H9 (cell line): ENCODE results near the gene HLTF. TPM values are rescaled to one million over a fixed set of nuclear protein-coding genes. Genes with fewer than 3 reads are reported as not detected.

Experiments
- DNase-seq: peaks from one replicate; pipeline ENCODE4 v3.0.0-alpha.2; 2017
- H2AFZ ChIP-seq: one replicate; pipeline ENCODE4 v1.6.1; 2013; ENCODE audit warnings: mild to moderate bottlenecking, low read length, control low read depth, moderate library complexity
- H2AK5ac ChIP-seq: 2 replicates; pipeline ENCODE4 v1.6.1; 2013; ENCODE audit warnings: low read length, control low read depth, mixed read lengths; ENCODE audit not compliant: insufficient read length
- H2BK120ac ChIP-seq: one replicate; pipeline ENCODE4 v1.6.1; 2013; ENCODE audit warnings: low read depth, mild to moderate bottlenecking, low read length, control low read depth, inconsistent platforms; ENCODE audit not compliant: poor library complexity, severe bottlenecking
- H2BK12ac ChIP-seq: 2 replicates; pipeline ENCODE4 v1.6.1; 2013; ENCODE audit warnings: low read length, control low read depth, mixed read lengths, low read depth; ENCODE audit not compliant: insufficient read length
- H2BK15ac ChIP-seq: 2 replicates; pipeline ENCODE4 v1.6.1; 2013; ENCODE audit warnings: low read depth, low read length, control low read depth
- H2BK20ac ChIP-seq: one replicate; pipeline ENCODE4 v1.6.1; 2013; ENCODE audit warnings: low read depth, mild to moderate bottlenecking, low read length, control low read depth, inconsistent platforms; ENCODE audit not compliant: poor library complexity, severe bottlenecking
- H2BK5ac ChIP-seq: 2 replicates; pipeline ENCODE4 v1.6.1; 2013; ENCODE audit warnings: low read length, control low read depth, mixed read lengths; ENCODE audit not compliant: insufficient read length
- H3K14ac ChIP-seq: 2 replicates; pipeline ENCODE4 v1.6.1; 2013; ENCODE audit warnings: low read length, control low read depth; ENCODE audit not compliant: insufficient read depth
- H3K18ac ChIP-seq: 2 replicates; pipeline ENCODE4 v1.6.1; 2013; ENCODE audit warnings: low read depth, mild to moderate bottlenecking, mixed read lengths, low read length, control low read depth; ENCODE audit not compliant: insufficient read length
- H3K23ac ChIP-seq: 2 replicates; pipeline ENCODE4 v1.6.1; 2013; ENCODE audit warnings: low read length, control low read depth, mixed read lengths, low read depth; ENCODE audit not compliant: insufficient read length
- H3K23me2 ChIP-seq: 2 replicates; pipeline ENCODE4 v1.6.1; 2013; ENCODE audit warnings: low read depth, mild to moderate bottlenecking, mixed read lengths, low read length, control low read depth; ENCODE audit not compliant: insufficient read length, poor library complexity, severe bottlenecking
- H3K27ac ChIP-seq: 2 replicates; pipeline ENCODE4 v1.5.1; 2013; ENCODE audit warnings: low read length, control low read depth, mixed read lengths, low read depth; ENCODE audit not compliant: insufficient read length
- H3K27me3 ChIP-seq: 2 replicates; pipeline ENCODE4 v1.6.1; 2013; ENCODE audit warnings: low read length, control low read depth, inconsistent platforms; ENCODE audit not compliant: insufficient read depth
- H3K4ac ChIP-seq: 2 replicates; pipeline ENCODE4 v1.6.1; 2013; ENCODE audit warnings: low read depth, mild to moderate bottlenecking, control low read depth, inconsistent platforms, low read length, moderate library complexity
- H3K4me1 ChIP-seq: 2 replicates; pipeline ENCODE4 v1.6.1; 2013; ENCODE audit warnings: low read length, control low read depth, inconsistent platforms; ENCODE audit not compliant: insufficient read depth
- H3K4me2 ChIP-seq: 2 replicates; pipeline ENCODE4 v1.6.1; 2013; ENCODE audit warnings: low read length, control low read depth, mixed read lengths; ENCODE audit not compliant: insufficient read length, insufficient read depth
- H3K56ac ChIP-seq: 2 replicates; pipeline ENCODE4 v1.6.1; 2013; ENCODE audit warnings: low read depth, mild to moderate bottlenecking, mixed read lengths, low read length, control low read depth; ENCODE audit not compliant: insufficient read length
- H3K79me1 ChIP-seq: 2 replicates; pipeline ENCODE4 v1.6.1; 2013; ENCODE audit warnings: low read depth, mild to moderate bottlenecking, moderate library complexity, low read length, control low read depth, inconsistent platforms; ENCODE audit not compliant: insufficient read depth, poor library complexity, severe bottlenecking
- H3K79me2 ChIP-seq: 2 replicates; pipeline ENCODE4 v1.6.1; 2013; ENCODE audit warnings: low read length, control low read depth, inconsistent platforms; ENCODE audit not compliant: insufficient read depth
- H3K9ac ChIP-seq: 2 replicates; pipeline ENCODE4 v1.6.1; 2013; ENCODE audit warnings: low read length, control low read depth, mixed read lengths; ENCODE audit not compliant: insufficient read length; ENCODE audit errors: extremely low read depth
- H3K9me3 ChIP-seq: one replicate; pipeline ENCODE4 v1.6.1; 2013; ENCODE audit warnings: low read depth, low read length, inconsistent platforms; ENCODE audit not compliant: control insufficient read depth
- H3T11ph ChIP-seq: one replicate; pipeline ENCODE4 v1.6.1; 2013; ENCODE audit warnings: mild to moderate bottlenecking, low read length, control low read depth, inconsistent platforms
- H4K20me1 ChIP-seq: one replicate; pipeline ENCODE4 v1.6.1; 2013; ENCODE audit not compliant: control insufficient read depth, insufficient read length, insufficient read depth
- H4K5ac ChIP-seq: 2 replicates; pipeline ENCODE4 v1.6.1; 2013; ENCODE audit warnings: low read depth, mild to moderate bottlenecking, mixed read lengths, low read length, control low read depth; ENCODE audit not compliant: insufficient read length
- H4K8ac ChIP-seq: replicated peaks from 2 replicates; pipeline ENCODE4 v1.6.1; 2013; ENCODE audit warnings: low read length, control low read depth, mixed read lengths, low read depth; ENCODE audit not compliant: insufficient read length
- H4K91ac ChIP-seq: 2 replicates; pipeline ENCODE4 v1.6.1; 2013; ENCODE audit warnings: low read depth, mild to moderate bottlenecking, moderate library complexity, mixed read lengths, low read length, control low read depth; ENCODE audit not compliant: insufficient read length
- H3K27ac Mint-ChIP-seq, 3 experiments: 2 replicates in 2 of 3; 3 replicates in 1 of 3; pipeline ENCODE4 v1.8.0; 2020 to 2021; ENCODE audit warnings: mixed read lengths in 3 of 3, mild to moderate bottlenecking in 1 of 3, moderate library complexity in 1 of 3
- H3K27me3 Mint-ChIP-seq: 2 replicates; pipeline ENCODE4 v1.8.0; 2021; ENCODE audit warnings: low read depth, mild to moderate bottlenecking, moderate library complexity, mixed read lengths
- H3K36me3 Mint-ChIP-seq, 3 experiments: 2 replicates in 2 of 3; 3 replicates in 1 of 3; pipeline ENCODE4 v1.8.0; 2020 to 2021; ENCODE audit warnings: low read depth in 3 of 3, mixed read lengths in 3 of 3; ENCODE audit not compliant: insufficient read depth in 1 of 3
- H3K4me1 Mint-ChIP-seq, 2 experiments: 2 replicates each; pipeline ENCODE4 v1.8.0; 2020; ENCODE audit warnings: mixed read lengths in 2 of 2
- H3K4me3 Mint-ChIP-seq, 2 experiments: 2 replicates in 1 of 2; 3 replicates in 1 of 2; pipeline ENCODE4 v1.8.0; 2020 to 2021; ENCODE audit warnings: mild to moderate bottlenecking in 2 of 2, mixed read lengths in 2 of 2, moderate library complexity in 1 of 2
- H3K9me3 Mint-ChIP-seq, 2 experiments: 2 replicates in 1 of 2; 3 replicates in 1 of 2; pipeline ENCODE4 v1.8.0; 2020; ENCODE audit warnings: mild to moderate bottlenecking in 2 of 2, mixed read lengths in 2 of 2, moderate library complexity in 1 of 2
- WGBS: extraction: QIAGEN DNeasy Blood & Tissue Kit; methylation state at CpG from one replicate; pipeline ENCODE4 v1.1.7; 2013; ENCODE audit warnings: missing lambda C conversion rate, low lambda C conversion rate, mixed read lengths; ENCODE audit not compliant: insufficient read length; ENCODE audit errors: extremely low coverage; 5-methylcytosine and 5-hydroxymethylcytosine counted together
- total RNA-seq: library from RNA; stranded (reverse); gene quantifications from 2 replicates; pipeline ENCODE4 v1.2.1, GENCODE V29; 2021
- TF ChIP-seq, protein P1 (sequence below): fragments of 200-600 bp; sonication (generic); conservative IDR thresholded peaks from 3 replicates; pipeline ENCODE4 v1.8.0; 2021; ENCODE audit warnings: antibody characterized with exemption, mild to moderate bottlenecking

The HLTF gene
- total RNA-seq, 1 experiment from 2014 or later = 41.5 TPM

DNA sequence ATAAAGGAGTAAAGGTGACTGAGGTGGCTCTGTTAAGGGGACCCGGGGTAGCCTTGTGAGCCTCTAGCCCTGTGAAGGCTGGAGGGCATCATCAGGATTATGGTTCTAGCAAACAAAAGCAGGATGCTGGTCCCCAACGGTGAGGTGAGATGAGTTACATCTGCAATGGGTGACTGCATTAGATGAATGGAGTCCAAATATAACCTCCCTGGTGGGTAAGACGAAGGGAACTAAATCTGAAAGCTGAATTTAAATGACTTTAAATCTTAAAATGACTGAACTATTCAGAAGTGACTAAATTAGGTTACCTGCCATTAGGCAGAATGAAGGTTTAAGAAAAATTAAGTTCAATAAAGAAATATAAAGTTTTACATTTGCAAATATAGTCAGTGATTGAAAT is 4.6 kb upstream of the HLTF start:
- H3K27ac ChIP-seq = no peak overlapping the region
- H3K4me3 Mint-ChIP-seq = no peak overlapping the region
- no peak overlapping the region for H4K91ac ChIP-seq
- H3K4me1 ChIP-seq = no peaks in the 10 kb centered on the region
- no peak overlapping the region for H3K27ac Mint-ChIP-seq
- no peak overlapping the region for H3K4ac ChIP-seq
- no CpG with 5 or more reads among the region's 3 CpGs for WGBS
- no peak overlapping the region for H3T11ph ChIP-seq
- H2BK20ac ChIP-seq = no peak overlapping the region
- H2BK5ac ChIP-seq = no peak overlapping the region
- no peak overlapping the region for H3K4me2 ChIP-seq
- H3K18ac ChIP-seq = no peak overlapping the region
- peaks cover 31% of the 10 kb centered on the region for H3K27me3 Mint-ChIP-seq
- no peak overlapping the region for H4K8ac ChIP-seq
- no peaks in the 10 kb centered on the region for H3K79me1 ChIP-seq
- no peak overlapping the region for H3K9ac ChIP-seq
- H4K20me1 ChIP-seq = no peaks in the 10 kb centered on the region
- H3K79me2 ChIP-seq = no peaks in the 10 kb centered on the region
- H3K56ac ChIP-seq = no peak overlapping the region
- H2BK120ac ChIP-seq = no peak overlapping the region
- peaks cover 4% of the 10 kb centered on the region for H3K23me2 ChIP-seq
- H4K5ac ChIP-seq = no peak overlapping the region
- no peaks in the 10 kb centered on the region for H3K4me1 Mint-ChIP-seq
- no peaks in the 10 kb centered on the region; the same call in 1 of the 2 replicates for H3K27me3 ChIP-seq
- no peak for DNase-seq
- TF ChIP-seq, protein P1, sequence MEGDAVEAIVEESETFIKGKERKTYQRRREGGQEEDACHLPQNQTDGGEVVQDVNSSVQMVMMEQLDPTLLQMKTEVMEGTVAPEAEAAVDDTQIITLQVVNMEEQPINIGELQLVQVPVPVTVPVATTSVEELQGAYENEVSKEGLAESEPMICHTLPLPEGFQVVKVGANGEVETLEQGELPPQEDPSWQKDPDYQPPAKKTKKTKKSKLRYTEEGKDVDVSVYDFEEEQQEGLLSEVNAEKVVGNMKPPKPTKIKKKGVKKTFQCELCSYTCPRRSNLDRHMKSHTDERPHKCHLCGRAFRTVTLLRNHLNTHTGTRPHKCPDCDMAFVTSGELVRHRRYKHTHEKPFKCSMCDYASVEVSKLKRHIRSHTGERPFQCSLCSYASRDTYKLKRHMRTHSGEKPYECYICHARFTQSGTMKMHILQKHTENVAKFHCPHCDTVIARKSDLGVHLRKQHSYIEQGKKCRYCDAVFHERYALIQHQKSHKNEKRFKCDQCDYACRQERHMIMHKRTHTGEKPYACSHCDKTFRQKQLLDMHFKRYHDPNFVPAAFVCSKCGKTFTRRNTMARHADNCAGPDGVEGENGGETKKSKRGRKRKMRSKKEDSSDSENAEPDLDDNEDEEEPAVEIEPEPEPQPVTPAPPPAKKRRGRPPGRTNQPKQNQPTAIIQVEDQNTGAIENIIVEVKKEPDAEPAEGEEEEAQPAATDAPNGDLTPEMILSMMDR = no peak
- no peak overlapping the region for H3K14ac ChIP-seq
- H2AFZ ChIP-seq = no peak overlapping the region
- H2BK15ac ChIP-seq = no peak overlapping the region
- no peaks in the 10 kb centered on the region for H3K9me3 ChIP-seq
- H3K9me3 Mint-ChIP-seq = peaks cover 0 to 3% of the 10 kb centered on the region in 2 experiments; a peak in 2 of 5 replicates
- H3K36me3 Mint-ChIP-seq = peaks cover 2 to 4% (median 4%) of the 10 kb centered on the region in 3 experiments; a peak in 3 of 7 replicates
- no peak overlapping the region for H3K23ac ChIP-seq
- H2BK12ac ChIP-seq = no peak overlapping the region
- no peak overlapping the region for H2AK5ac ChIP-seq
